K562 (cell line): Measurements from ENCODE around the gene HMGCL. TPM values are rescaled to one million over a fixed set of nuclear protein-coding genes. Genes with fewer than 3 reads are reported as not detected.
A peak's percentile ranks its signal among the peaks of the same experiment; 100 is the strongest.

Experiments
- E2F4 ChIP-seq: sonication (generic); formaldehyde crosslinking; IDR thresholded peaks from 2 replicates; pipeline ENCODE4 v1.8.0; 2022; ENCODE audit warnings: mild to moderate bottlenecking, low read depth, missing genetic modification reagents
- L3MBTL2 ChIP-seq: fragments of 450-650 bp; IDR thresholded peaks from 2 replicates; pipeline ENCODE4 v1.6.1; 2016; ENCODE audit warnings: mild to moderate bottlenecking, moderate library complexity
- LEF1 ChIP-seq: fragments of 450-650 bp; IDR thresholded peaks from 2 replicates; pipeline ENCODE4 v1.6.1; 2016; ENCODE audit warnings: mild to moderate bottlenecking
- MGA ChIP-seq: fragments of 450-650 bp; IDR thresholded peaks from 2 replicates; pipeline ENCODE4 v1.6.1; 2016; ENCODE audit warnings: mild to moderate bottlenecking, moderate library complexity
- RBM17 ChIP-seq: fragments of 200-400 bp; formaldehyde crosslinking; IDR thresholded peaks from 2 replicates; pipeline ENCODE4 v1.6.1; 2017; ENCODE audit warnings: low read depth, mild to moderate bottlenecking, low read length, borderline replicate concordance
- TAF1 ChIP-seq: IDR thresholded peaks from 2 replicates; pipeline ENCODE4 v1.6.1; 2011; ENCODE audit warnings: mild to moderate bottlenecking, low read length, moderate library complexity; ENCODE audit not compliant: insufficient read depth, control insufficient read depth, severe bottlenecking; ENCODE audit errors: extremely low read depth
- TCF7L2 ChIP-seq: fragments of 150-350 bp; IDR thresholded peaks from 2 replicates; pipeline ENCODE4 v1.6.1; 2016; ENCODE audit warnings: low read depth, mild to moderate bottlenecking, low read length, moderate library complexity
- TEAD4 ChIP-seq, 2 experiments: sonication (generic) in 1 of 2; formaldehyde crosslinking in 1 of 2; IDR thresholded peaks; 2 replicates each; pipeline versions ENCODE4 v1.6.1 to v1.8.0; 2012 to 2022; ENCODE audit warnings: borderline replicate concordance in 1 of 2, inconsistent platforms in 1 of 2, low read length in 1 of 2, mild to moderate bottlenecking in 1 of 2, missing genetic modification reagents in 1 of 2
- YBX1 ChIP-seq: fragments of 450-650 bp; IDR thresholded peaks from 2 replicates; pipeline ENCODE4 v1.7.1; 2016; ENCODE audit warnings: mild to moderate bottlenecking
- ZFP1 ChIP-seq: fragments of 450-650 bp; formaldehyde crosslinking; IDR thresholded peaks from 2 replicates; pipeline ENCODE4 v1.4.0; 2020; ENCODE audit warnings: mild to moderate bottlenecking, mixed read lengths
- ZFP36 ChIP-seq: fragments of 150-350 bp; IDR thresholded peaks from 2 replicates; pipeline ENCODE4 v1.6.1; 2018; ENCODE audit warnings: low read length, low read depth; ENCODE audit not compliant: partially characterized antibody
- ZNF57 ChIP-seq: fragments of 450-650 bp; formaldehyde crosslinking; IDR thresholded peaks from 2 replicates; pipeline ENCODE4 v1.4.0; 2020; ENCODE audit warnings: mild to moderate bottlenecking, moderate library complexity
- ZNF830 ChIP-seq: fragments of 250-450 bp; sonication (Bioruptor Pico); IDR thresholded peaks from 2 replicates; pipeline ENCODE4 v1.5.0; 2021; ENCODE audit warnings: mild to moderate bottlenecking
- polyA plus RNA-seq, 8 experiments: library from polyadenylated mRNA; depleted of rRNA in 4 of 8; stranded (reverse) in 5 of 8; unstranded in 3 of 8; fragments of >200 nt; fragmentation: Nextera tagmentation in 2 of 8; fragmentation: Illumina TruSeq in 1 of 8; extraction: Ambion mirVana in 2 of 8; extraction: Trizol in 1 of 8; gene quantifications; 2 replicates each; pipeline versions ENCODE4 v1.2.1 to v1.2.3, GENCODE V29; 2011 to 2014; ENCODE audit warnings: inconsistent platforms in 1 of 8, missing spikeins in 1 of 8
- total RNA-seq, 7 experiments: library from RNA; depleted of rRNA in 6 of 7; stranded (reverse); fragments of >200 nt in 6 of 7; fragmentation: Illumina TruSeq in 2 of 7; extraction: Trizol in 2 of 7; gene quantifications; 2 replicates each; pipeline versions ENCODE4 v1.2.1 to v1.2.3, GENCODE V29; 2011 to 2021; ENCODE audit warnings: low replicate concordance in 1 of 7

Gene HMGCL
- total and polyA plus RNA-seq, 9 of the 15 experiments (the other 6 are each of a cell fraction or from before 2014, with no cell fraction given): 18.0 to 82.2 (median 24.2) TPM

- peak; percentile 51 for TF ChIP-seq MGA
- no peak for TF ChIP-seq ZFP1 (CRISPR knock-in tag)
- TF ChIP-seq ZNF830: no peak
- no peak for TF ChIP-seq E2F4 (CRISPR knock-in tag)
- peak; percentile 37; the same call in 1 of the 2 replicates for TF ChIP-seq L3MBTL2
- no peak for TF ChIP-seq RBM17
- TF ChIP-seq TAF1: peak; percentile 75
- no peak for TF ChIP-seq ZFP36
- TF ChIP-seq LEF1: no peak
- no peak for TF ChIP-seq ZNF57 (CRISPR knock-in tag)
- peak; percentile 89 for TF ChIP-seq TCF7L2
- no peak for TF ChIP-seq YBX1
- TF ChIP-seq TEAD4 (IDR thresholded peaks at IDR 0.05; ENCODE audit: low read length): peak; percentile 31; the same call in 1 of the 2 replicates
- no peak for TF ChIP-seq TEAD4 (CRISPR knock-in tag; IDR thresholded peaks at IDR 0.05; ENCODE audit: borderline replicate concordance)
Measured at GRCh38 chr1:23790696-23791515, 34.3 kb downstream of the HMGCL start, which contains the start of gene LYPLA2 (continued).
